HEK293T (cell line): ENCODE measurements around the gene WWOX.

Source experiments
- CTCF ChIA-PET: fragments of 350-600 bp; formaldehyde crosslinking; extraction: SDS; loops from one replicate; lab custom pipeline; 2021; ENCODE audit warnings: antibody characterized with exemption, inconsistent platforms; lab: Yijun Ruan, JAX
- POLR2A ChIA-PET: fragments of 350-600 bp; formaldehyde crosslinking; extraction: SDS; loops from one replicate; lab custom pipeline; 2020; ENCODE audit warnings: antibody characterized with exemption, inconsistent platforms; lab: Yijun Ruan, JAX
- DNase-seq: peaks from one replicate; pipeline ENCODE4 v3.0.0; 2012; ENCODE audit warnings: mixed read lengths; ENCODE audit errors: extremely low spot score
- ARNT ChIP-seq: fragments of 450-650 bp; IDR thresholded peaks from 2 replicates; pipeline ENCODE4 v1.6.1; 2017; ENCODE audit warnings: mild to moderate bottlenecking
- BHLHE40 ChIP-seq: fragments of 450-650 bp; IDR thresholded peaks from 2 replicates; pipeline ENCODE4 v1.6.1; 2016; ENCODE audit warnings: mild to moderate bottlenecking, moderate library complexity, borderline replicate concordance
- CTBP1 ChIP-seq: fragments of 450-650 bp; IDR thresholded peaks from 2 replicates; pipeline ENCODE4 v1.6.1; 2016; ENCODE audit warnings: borderline replicate concordance
- ELF4 ChIP-seq: fragments of 450-650 bp; IDR thresholded peaks from 2 replicates; pipeline ENCODE4 v1.6.1; 2017; ENCODE audit warnings: antibody characterized with exemption
- FOXA1 ChIP-seq: fragments of 450-650 bp; IDR thresholded peaks from 2 replicates; pipeline ENCODE4 v1.6.1; 2016; ENCODE audit warnings: mild to moderate bottlenecking
- FOXK2 ChIP-seq: fragments of 450-650 bp; IDR thresholded peaks from 2 replicates; pipeline ENCODE4 v1.6.1; 2016; ENCODE audit warnings: mild to moderate bottlenecking
- FOXM1 ChIP-seq: fragments of 450-650 bp; IDR thresholded peaks from 2 replicates; pipeline ENCODE4 v1.6.1; 2017; ENCODE audit warnings: mild to moderate bottlenecking, borderline replicate concordance
- HDGF ChIP-seq: fragments of 450-650 bp; IDR thresholded peaks from 2 replicates; pipeline ENCODE4 v1.6.1; 2017; ENCODE audit warnings: antibody characterized with exemption, borderline replicate concordance
- L3MBTL2 ChIP-seq: fragments of 450-650 bp; conservative IDR thresholded peaks from 2 replicates; pipeline ENCODE4 v1.6.1; 2016; ENCODE audit warnings: mild to moderate bottlenecking
- LEF1 ChIP-seq: fragments of 450-650 bp; IDR thresholded peaks from 2 replicates; pipeline ENCODE4 v1.6.1; 2017; ENCODE audit warnings: mild to moderate bottlenecking, borderline replicate concordance
- NFRKB ChIP-seq: fragments of 450-650 bp; IDR thresholded peaks from 2 replicates; pipeline ENCODE4 v1.6.1; 2016; ENCODE audit warnings: mild to moderate bottlenecking, moderate library complexity
- SP1 ChIP-seq: fragments of 450-650 bp; IDR thresholded peaks from 2 replicates; pipeline ENCODE4 v1.6.1; 2017
- SUZ12 ChIP-seq: fragments of 450-650 bp; IDR thresholded peaks from 2 replicates; pipeline ENCODE4 v1.6.1; 2016; ENCODE audit warnings: mild to moderate bottlenecking
- TARDBP ChIP-seq: fragments of 450-650 bp; IDR thresholded peaks from 2 replicates; pipeline ENCODE4 v1.6.1; 2016
- ZNF384 ChIP-seq: fragments of 450-650 bp; IDR thresholded peaks from 2 replicates; pipeline ENCODE4 v1.6.1; 2016
- TF ChIP-seq, protein P1 (sequence below): fragments of 450-650 bp; IDR thresholded peaks from 2 replicates; pipeline ENCODE4 v1.6.1; 2016

Gene WWOX

DNA sequence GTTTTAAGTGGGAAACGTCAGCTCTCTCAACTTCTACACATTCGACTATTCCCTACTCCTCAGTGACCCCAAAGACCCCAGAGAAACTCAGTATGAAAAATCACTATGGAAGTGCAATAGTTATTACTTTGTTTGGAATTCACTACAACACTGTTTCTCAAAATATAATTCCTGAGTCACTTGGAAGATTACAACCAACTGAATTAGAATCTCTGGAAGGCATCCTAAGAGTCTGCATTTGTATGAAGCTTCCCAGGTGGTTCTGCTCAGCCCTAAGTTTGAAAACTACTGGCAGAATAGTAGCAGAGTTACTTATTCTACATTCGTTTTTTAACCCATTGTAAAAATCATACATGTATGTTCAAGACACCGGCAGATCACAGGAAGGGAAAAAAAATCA lies 975.5 kb downstream of the WWOX start:
- no peak for DNase-seq
- ChIA-PET CTCF (interaction anchor here (0.9 kb wide), 1 partner anchor 9 kb away, joined by 4 read pairs; no protein-coding TSS in a partner anchor), POLR2A (no interaction called here)
- TF ChIP-seq BHLHE40 (no peak), FOXA1 (no peak), SP1 (no peak), FOXK2 (no peak), ZNF384 (no peak), ARNT (no peak), FOXM1 (no peak), LEF1 (no peak), HDGF (no peak), L3MBTL2 (no peak), SUZ12 (no peak), ELF4 (no peak), TARDBP (no peak)
- TF ChIP-seq, protein P1, sequence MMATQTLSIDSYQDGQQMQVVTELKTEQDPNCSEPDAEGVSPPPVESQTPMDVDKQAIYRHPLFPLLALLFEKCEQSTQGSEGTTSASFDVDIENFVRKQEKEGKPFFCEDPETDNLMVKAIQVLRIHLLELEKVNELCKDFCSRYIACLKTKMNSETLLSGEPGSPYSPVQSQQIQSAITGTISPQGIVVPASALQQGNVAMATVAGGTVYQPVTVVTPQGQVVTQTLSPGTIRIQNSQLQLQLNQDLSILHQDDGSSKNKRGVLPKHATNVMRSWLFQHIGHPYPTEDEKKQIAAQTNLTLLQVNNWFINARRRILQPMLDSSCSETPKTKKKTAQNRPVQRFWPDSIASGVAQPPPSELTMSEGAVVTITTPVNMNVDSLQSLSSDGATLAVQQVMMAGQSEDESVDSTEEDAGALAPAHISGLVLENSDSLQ: no peak

DNA sequence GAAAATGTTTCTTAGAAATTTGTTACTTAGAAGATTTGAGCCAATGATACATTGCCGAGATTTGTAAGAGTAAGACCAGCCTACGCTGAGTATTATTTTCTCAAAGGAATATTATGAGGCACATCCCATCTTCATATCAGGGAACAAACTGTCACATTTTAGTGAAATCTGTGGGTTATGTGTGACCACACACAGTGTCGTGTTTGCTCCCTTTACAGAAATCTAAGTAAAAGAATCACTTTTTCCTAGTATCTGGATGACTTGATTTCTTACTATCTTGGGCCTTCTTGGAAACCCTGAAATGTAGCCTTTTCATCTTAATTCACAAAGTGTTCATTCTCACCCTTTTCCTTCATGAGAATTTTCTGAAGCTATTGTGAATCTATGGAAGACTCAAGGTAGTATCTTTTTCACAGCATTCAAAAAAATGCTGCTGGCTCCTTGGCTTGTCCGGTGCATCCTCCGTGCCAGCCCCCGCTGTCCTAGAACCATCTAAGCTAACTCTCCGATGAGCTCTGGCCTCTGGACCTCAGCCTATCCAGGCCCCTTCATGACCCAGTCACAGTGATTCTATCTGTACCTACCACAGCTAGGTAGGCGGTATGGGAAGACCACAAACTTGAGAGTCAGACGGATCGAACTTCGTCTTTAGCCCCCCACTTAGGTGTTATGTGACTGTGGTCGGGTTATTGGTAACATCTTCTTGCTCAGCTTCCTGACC lies 976.8 kb downstream of the WWOX start:
- ChIA-PET CTCF (no interaction called here), POLR2A (no interaction called here)
- no peak for DNase-seq
- TF ChIP-seq, protein P1: no peak
- TF ChIP-seq ARNT: no peak
- no peak for TF ChIP-seq LEF1
- no peak for TF ChIP-seq FOXA1
- TF ChIP-seq FOXK2: no peak
- no peak for TF ChIP-seq SUZ12
- TF ChIP-seq ELF4: no peak
- TF ChIP-seq HDGF: no peak
- no peak for TF ChIP-seq NFRKB
- no peak for TF ChIP-seq ZNF384
- TF ChIP-seq CTBP1: no peak
- no peak for TF ChIP-seq TARDBP
- no peak for TF ChIP-seq L3MBTL2
- no peak for TF ChIP-seq BHLHE40

DNA sequence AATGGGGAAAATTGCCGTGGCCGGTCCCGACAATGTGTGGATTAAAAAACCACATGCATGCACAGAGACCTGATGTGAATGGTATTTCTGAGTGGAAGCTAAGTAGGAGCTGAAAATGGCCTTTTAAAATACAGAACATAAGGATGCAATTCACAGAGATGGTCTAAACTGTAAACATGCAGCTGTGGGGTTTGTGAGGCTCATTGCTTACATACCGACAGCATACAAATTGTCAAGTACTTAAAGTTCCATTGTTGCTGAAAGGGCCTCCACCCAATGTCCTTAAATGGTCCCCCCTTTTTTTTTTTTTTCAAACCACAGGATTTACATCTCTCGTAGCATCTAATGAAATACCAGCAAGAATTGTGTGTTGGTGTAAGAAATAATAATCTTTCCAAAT lies 977.9 kb downstream of the WWOX start:
- DNase-seq: no peak
- CTCF ChIA-PET: interaction anchor here (0.6 kb wide), 1 partner anchor 29 kb away, joined by 5 read pairs; no protein-coding TSS in a partner anchor
- TF ChIP-seq TARDBP: no peak
- TF ChIP-seq SUZ12: no peak
- POLR2A ChIA-PET: no interaction called here

DNA sequence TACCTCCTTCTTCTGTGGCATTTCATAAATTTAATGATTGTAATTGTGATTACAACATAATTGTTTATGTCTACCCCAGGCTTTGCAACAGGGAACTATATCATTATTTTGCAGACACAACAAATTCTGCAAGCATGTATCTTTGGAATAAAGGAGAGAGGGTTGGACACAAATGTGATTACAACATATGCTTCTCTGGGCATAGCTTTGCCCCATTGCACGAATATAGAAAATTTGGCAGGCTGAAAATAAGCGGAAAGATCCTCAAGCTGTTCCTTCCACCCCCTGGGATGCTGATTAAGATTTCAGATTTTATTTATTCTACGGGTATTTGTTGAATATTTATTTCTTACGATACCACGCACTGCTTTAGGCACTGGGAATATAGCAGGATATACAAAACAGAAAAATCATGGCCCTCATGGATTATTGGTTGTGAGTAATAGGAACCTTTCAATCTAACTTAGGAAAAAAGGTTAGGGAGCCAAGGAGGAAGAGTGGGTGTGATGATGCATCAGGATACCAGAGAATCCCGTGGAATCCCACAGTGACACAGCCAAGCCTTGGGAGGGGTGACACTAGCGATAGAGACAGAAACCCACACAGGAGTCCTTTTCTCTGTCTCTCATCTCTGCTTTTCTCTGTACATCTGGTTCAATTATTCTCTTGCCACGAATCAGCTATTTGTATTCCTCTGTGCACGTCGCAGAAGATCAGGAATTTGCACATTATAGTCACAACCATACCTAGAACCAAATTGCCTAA lies 980.4 kb downstream of the WWOX start:
- DNase-seq: no peak
- no peak for TF ChIP-seq TARDBP
- TF ChIP-seq FOXM1: no peak
- TF ChIP-seq SUZ12: no peak
- TF ChIP-seq, protein P1: no peak
- TF ChIP-seq HDGF: no peak
- no peak for TF ChIP-seq LEF1
- no peak for TF ChIP-seq FOXK2
- no peak for TF ChIP-seq ARNT
- no peak for TF ChIP-seq FOXA1
- no peak for TF ChIP-seq L3MBTL2
- no peak for TF ChIP-seq ZNF384
- TF ChIP-seq BHLHE40: no peak
- TF ChIP-seq ELF4: no peak
- no peak for TF ChIP-seq CTBP1
- no peak for TF ChIP-seq NFRKB
- no peak for TF ChIP-seq SP1
- CTCF ChIA-PET: no interaction called here
- POLR2A ChIA-PET: no interaction called here

DNA sequence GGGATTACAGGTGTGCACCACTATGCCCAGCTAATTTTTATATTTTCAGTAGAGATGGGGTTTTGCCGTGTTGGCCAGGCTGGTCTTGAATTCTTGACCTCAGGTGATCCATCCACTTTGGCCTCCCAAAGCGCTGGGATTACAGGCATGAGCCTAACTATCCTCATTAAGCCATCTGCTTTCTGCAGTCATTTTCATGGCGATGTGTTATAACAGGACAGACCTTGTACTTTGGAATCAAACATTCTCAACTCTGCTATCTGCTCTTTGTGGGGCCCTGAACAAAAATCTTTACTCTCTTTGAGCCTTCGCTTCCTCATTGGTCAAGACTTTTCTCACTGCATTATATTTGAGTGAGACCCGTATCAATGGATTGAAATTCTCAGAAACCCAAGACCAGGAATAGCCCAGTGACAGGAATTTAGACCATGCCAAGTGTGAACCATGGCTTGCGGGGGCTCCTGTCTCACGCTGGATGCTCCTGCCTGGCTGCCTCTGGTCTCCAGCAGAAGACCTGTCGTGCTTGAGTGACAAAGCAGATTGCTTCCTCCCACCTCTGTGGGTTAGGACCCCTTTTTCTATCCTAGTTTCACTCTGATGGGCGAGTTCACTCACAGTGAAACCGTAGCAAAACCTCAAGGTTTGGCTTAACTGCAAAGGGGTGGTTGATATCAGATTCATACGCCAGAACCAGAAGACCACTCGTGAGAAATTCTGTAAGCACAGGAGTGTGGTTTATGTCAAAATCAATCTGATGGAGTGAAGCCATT lies 982.0 kb downstream of the WWOX start:
- no peak for DNase-seq
- POLR2A ChIA-PET: no interaction called here
- CTCF ChIA-PET: no interaction called here
- no peak for TF ChIP-seq SUZ12

DNA sequence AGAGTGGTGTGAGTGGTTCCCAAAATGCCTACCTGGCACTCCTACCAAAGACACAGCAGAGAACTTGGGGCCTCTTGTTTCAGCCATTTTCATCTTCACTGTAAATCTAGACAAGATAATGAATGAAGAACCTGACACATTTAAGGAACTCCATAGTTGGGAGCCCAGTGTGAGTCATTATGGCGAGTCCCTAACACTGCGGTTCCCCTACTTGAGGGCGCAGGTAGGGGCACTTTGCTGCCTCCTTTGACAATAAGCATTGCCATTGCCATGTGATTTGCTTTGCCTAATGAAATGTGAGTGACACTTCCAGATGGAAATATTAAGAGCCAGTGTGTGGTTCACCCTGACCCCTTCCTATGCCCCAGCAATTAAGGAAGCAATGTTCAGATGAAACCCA lies 983.5 kb downstream of the WWOX start:
- POLR2A ChIA-PET: no interaction called here

More for the DNA sequence above, 983.5 kb downstream of the WWOX start:
- no peak for TF ChIP-seq LEF1
- no peak for TF ChIP-seq SUZ12
- TF ChIP-seq ARNT: no peak
- TF ChIP-seq FOXK2: no peak
- TF ChIP-seq L3MBTL2: no peak
- TF ChIP-seq ZNF384: no peak
- TF ChIP-seq FOXA1: no peak
- TF ChIP-seq, protein P1: no peak
- TF ChIP-seq NFRKB: no peak
- no peak for TF ChIP-seq BHLHE40
- no peak for TF ChIP-seq CTBP1
- TF ChIP-seq TARDBP: no peak
- no peak for TF ChIP-seq ELF4
- no peak for DNase-seq
- CTCF ChIA-PET: no interaction called here
